GM21381 (cell line): Measurements from ENCODE around the gene EP400.
"Not testable (repeated sequence)": the region's sequence is repeated elsewhere in the genome, so short reads cannot be mapped to it uniquely, and the experiment has no call there.

Experiments
- ATAC-seq: cut with Tn5 transposase; IDR thresholded peaks from one replicate; pipeline ENCODE4 v1.9.1; 2021; ENCODE audit warnings: mild to moderate bottlenecking, moderate library complexity; ENCODE audit not compliant: unreplicated experiment

EP400 gene

DNA sequence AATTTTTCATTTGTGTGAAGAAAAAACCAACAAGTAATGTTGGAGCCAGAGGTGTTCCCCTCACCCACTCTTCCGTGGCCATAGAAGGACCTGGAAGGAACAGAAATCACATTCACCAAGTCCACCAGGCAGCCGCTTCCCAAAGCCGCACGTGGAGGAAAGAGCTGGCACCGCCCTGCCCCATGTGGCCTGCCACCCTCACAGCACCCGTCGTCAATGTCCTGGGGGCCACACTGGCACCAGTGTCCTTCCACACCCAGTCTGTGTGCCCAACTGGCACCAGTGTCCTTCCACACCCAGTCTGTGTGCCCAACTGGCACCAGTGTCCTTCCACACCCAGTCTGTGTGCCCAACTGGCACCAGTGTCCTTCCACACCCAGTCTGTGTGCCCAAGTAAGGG is 130.8 kb downstream of the EP400 start:
- not testable (repeated sequence) for ATAC-seq

DNA sequence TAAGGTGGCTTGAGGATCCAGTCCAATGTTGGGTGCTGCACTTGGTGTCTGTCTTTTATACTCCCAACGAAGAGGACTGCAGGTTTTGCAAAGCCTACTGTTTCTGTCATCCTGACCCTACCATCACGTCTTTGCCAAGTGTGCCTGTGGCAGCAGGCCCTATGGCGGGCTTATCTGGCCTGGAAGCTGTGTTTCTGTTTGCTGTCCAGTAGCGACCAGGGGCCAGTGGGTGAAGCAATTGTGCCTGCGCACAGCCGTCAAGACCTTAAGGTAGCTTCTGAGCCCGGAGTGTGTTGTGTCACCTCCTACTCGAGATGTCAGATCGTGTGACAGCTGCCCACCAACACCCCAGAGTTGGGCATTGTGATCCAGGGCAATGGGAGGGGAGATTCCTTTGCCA is 131.7 kb downstream of the EP400 start:
- ATAC-seq = no peak

DNA sequence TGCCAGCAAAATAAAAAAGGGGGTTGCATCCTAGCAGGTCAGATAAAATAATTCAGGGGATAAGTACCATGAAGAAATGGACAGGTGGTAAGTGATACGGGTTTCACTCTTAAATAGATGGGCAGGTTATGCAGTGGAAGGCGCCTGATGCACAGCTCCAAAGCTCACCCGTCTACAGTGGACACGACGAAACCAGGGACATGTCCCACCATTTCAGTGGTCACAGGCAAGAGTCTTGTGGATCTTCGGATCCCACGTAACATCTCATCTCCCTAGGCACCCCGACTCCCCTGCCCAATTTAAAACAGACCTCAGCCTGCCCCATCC is 133.8 kb downstream of the EP400 start:
- ATAC-seq = no peak

DNA sequence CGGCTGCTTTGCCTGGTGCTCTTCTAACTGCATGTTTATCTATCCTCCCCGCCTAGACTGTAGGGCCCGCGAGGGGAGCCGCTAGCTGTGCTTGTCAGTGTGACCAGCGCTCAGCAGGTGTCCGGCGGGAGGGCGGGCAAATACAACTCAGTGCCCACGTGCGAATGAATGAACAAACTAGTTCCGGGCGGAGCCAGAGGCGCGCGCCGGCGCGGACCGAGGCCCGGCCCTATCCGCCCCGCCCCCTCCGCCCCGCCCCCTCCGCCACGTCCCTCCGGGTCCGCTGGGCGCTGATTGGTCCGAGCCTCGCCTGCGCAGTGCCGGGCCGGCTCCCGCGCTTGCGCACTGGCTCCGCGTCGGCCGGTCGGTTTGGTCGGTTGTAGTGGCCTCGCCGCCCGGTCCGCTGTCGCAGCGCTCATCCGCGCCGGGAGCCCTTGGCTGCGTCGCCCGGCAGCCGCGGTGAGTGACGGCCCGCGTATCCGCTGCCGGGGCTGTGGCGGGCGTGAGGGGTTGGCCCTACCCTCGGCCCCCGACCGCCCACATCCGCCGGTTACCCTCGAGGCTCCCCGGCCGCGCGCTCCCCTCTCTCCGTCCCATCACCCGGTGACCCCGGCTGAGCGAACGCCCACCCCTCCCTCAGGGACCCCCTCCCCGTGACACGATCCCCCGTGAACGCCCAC is 134.3 kb downstream of the EP400 start:
- ATAC-seq = peak; percentile 85

DNA sequence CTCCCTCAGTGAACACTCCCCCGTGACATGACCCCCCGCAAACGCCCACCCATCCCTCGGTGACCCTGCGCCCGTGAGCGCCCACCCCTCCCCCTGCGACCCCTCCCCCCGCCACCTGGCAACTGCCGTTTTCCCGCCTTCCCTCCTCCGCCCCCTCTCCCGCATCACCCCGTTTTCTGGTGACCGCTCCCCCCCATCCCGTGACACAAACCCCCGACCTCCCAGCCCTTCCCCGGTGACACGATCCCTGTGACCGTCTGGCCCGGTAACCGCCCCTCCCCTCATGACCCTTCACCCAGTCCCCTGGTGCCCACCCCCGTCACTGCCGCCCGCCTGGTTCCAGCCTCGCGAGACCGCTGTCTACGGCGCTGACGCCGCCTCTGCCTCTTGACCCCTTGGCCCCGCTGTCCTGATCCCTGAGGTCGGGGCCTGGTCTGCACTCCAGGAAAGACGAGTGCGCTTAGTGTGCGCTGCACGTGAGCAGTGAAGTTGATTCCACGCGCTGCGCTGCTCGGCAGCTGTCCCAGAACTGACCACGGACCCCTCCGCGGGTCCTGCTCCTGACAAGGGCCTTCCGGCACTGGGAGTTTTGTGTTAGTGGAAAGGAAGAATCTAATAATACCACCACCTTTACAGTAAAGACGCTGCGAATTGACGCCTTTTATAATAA is 135.0 kb downstream of the EP400 start:
- no peak for ATAC-seq

DNA sequence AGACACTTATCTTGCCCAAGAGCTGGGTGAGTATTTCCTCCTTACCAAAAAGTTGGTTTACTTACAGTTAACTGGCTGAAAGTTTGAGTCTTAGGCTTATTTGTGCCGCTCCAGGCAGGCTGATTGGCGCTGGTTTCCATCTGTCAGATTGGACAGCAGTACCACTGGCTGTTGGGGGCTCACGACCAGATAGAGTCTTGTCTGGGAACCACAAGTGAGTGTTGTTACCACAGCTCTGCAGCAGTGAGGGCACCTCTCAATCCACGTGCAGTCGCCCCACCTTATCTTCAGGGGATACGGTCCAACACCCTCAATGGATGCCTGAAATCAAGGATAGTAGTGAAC is 135.5 kb downstream of the EP400 start:
- no peak for ATAC-seq

DNA sequence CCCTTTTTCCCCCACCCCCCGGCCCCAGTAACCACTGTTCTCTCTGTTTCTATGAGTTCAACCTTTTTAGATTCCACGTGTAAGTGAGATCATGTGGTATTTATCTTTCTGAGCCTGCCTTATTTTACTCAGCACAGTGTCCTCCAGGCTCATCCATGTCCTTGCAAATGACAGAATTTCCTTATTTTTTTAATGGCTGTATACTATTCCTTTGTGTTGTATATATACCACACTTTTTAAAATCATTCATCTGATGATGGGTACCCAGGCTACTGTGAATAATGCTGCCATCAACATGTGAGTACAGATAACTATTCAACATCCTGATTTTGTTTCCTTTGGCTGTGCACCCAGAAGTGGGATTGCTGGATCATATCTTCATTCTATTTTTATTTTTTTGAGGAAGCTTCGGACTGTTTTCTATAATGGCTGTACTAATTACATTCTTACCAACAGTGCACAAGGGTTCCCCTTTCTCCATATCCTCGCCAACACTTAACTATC is 139.7 kb downstream of the EP400 start:
- ATAC-seq = no peak

DNA sequence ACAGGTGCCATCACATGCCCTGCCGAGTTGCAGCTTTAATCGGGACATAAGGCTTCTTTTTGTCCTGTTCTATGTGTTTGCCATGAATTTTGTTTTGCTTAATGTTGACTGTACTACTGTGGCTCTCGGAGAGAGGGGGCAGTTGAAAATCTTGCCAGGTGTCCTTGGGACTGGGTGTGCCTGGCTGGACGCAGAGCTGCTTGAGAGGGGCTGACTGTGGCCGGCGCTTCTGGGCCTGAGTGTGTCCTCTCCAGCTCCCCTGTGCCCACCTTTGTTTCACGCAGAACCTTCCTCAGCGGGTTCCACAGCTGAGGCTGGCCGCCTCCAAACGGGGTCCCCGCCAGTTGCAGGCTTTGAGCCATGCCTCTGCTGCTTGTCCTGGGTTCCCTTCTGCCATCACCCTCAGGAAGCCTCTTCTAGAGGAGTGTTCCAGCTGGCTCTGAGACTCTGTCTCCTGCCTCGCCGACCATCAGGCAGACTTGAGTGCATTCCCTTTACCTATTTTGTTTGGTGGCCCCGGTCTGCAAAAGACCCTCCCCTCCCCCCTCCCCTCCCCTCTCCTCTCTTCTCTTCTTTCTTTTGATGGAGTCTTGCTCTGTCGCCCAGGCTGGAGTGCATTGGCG is 144.6 kb downstream of the EP400 start:
- ATAC-seq = no peak

DNA sequence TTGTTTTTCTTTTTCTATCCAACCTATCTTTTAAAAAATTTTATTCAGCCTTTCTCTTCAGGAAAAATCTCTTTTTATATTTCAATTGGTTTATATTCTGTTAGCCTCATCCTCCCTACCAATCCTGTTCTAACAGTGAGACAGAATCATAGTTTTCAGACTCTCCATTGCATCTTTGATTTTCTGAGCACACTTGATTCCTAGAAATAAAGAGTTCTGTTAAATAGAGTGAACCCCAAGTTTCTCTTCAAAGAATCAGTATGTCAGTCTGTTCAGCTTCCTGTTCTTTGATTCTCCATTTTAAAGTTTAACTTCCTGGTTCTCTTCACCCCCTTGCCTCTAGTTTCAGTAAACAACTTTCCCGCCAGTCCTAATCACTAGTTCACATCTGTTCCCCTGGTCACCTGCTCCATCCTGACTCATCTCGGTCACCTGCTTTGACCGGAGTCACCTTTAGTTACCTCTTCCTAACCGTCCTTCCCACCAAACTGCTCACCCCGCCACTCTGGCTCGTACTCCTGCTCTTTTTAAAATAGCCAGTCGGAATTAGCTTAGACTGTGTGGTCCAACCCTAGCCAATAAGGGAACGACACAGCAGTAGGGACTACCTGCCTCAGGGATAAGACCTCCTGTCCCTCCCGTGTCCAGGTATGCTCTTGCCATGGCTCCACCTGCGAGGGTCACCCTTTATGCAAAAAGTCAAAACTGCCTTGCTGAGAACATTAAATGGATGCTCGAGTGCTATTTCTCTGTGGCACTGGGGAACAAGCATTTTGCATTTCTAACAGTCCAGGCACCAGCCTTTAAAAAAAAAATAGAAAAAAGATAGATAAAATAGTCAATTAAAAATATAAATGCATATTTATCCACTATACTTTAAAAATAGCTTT is 146.0 kb downstream of the EP400 start:
- ATAC-seq = no peak

DNA sequence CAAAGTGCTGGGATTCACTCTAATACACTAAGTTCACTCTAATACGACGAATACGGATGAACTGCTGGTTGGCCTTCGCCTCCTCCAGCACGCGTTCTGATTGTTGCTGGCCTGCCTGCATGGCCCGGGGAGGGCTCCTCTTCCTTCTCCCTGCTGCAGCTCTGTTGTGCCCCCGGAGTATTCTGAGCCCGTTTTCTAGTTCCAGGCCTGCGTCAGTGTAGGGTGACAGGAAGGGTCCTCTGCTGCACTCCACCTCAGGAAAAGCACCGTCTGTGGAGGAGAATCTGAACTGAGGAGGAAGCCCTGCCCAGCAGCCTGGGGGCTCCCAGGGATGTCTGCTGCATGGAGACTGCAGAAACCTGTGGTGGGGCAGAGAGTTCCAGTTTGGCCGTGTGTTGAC is 150.0 kb downstream of the EP400 start:
- ATAC-seq = no peak

DNA sequence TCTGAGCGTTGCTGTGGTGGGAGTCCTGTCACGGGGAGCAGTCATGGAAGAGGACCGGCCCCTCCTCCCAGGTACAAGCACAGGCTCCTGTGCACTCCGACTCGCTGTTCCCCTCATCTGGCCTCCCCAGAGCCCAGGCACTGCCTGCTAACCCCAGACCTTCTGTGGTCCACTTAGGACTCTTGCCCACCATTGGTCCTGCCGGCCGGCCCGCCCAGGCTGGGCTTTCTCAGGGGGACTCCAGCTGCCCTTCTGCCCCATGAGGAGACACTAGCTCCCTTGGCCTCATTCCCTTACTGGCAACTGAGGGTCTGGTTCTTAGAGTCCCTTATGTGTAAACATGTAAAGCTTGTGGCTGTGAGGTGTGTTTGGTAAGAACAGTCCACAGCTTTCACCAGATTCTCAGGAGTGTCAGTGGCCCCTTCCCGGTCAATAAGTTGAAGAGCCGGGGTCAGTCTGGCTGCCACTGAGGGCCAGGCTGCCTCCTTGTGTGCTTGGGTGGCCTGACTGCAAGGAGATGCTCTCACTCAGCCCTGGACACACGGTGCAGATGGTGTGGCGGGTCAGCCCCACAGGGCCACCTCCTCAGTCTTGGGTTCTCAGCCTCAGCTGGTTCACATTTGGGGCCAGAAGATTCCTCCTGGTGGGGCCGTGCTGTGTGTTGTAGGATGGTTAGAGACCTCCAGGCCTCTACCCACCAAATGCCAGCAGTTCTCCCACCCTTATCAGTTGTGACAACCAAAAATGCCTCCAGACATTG is 150.7 kb downstream of the EP400 start:
- no peak for ATAC-seq

DNA sequence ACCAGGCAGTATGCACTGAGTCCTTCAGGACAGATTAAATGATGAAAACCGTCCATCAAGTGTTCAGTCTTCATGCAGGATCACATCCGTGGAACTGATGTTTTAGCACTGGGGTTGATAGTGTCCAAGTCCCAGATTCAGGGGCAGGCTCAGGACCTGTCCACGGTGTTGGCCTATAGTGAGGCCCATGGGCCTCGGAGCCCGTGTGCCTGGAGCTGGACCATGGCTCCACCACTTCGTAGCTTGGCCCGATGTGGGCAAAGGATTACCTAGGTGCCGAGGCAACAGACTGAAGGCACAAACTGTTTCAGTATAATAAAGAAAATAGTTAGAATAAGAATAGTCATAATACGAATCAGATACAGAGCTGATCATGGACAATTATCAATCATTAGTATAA is 152.6 kb downstream of the EP400 start:
- ATAC-seq = no peak

DNA sequence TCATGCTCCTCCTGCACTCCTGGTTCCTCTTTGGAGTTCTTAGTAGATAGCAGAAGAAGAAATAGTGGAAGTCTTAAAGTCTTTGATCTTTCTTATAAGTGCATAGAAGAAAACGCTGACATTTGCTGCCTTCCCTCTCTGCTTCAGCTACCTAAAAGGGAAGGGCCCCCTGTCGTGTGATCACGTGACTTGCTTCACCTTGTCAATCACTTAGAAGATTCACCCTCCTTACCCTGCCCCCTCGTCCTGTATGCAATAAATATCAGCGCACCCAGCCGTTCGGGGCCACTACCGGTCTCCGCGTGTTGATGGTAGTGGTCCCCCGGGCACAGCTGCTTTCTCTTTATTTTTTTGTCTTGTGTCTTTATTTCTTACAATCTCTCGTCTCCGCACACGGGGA is 153.3 kb downstream of the EP400 start:
- not testable (repeated sequence) for ATAC-seq

DNA sequence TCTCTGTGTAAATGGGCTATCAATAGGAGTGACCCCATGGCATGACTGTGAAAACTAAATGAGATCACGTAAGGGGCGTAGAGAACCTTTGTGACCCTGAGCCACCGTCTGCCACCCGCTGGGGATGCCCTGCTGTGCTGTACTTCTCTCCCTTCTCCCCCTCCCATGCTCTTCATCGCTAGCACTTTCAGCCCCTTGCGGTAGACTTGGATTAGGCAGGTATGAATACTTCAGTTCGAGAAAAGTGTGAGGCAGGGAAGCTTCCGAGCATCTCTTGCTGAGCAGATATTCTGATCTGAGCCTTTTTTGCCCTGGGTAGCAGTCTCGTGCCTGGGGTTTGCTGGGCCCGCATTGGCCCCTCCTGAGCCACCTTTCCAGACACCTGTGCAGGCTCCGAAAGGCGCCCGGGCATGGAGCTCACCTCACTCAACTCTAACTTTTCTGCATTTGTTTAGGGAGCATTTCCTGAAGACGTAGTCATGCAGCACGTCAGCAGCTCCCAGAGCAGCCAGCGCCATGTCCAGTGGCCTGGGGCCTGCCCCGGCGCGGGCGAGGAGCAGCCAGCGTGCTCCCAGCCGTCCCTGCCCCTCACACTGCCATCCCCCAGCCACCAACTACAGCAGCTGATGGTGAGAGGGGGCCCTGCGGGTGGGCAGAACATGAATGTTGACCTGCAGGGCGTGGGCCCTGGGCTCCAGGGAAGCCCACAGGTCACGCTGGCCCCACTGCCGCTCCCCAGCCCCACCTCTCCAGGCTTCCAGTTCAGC is 154.0 kb downstream of the EP400 start:
- no peak for ATAC-seq

DNA sequence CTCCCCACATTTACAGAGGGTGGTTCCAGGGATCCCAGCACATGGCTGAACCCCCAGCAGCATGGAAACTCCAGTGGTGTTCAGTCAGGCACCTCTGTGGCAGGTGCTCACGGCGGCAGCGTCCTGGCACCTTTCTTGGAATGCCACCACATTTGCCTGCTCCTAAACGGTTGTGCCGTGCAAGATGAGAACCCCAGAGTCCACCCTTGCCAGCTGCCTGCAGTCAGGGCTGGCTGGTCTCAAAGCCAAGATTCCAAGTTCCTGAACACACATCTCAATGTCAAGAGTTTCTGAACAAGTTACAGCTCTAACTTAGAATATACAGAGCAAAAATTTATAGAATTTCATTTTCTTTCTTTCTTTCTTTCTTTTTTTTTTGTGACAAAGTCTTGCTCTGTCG is 155.7 kb downstream of the EP400 start:
- ATAC-seq = no peak

DNA sequence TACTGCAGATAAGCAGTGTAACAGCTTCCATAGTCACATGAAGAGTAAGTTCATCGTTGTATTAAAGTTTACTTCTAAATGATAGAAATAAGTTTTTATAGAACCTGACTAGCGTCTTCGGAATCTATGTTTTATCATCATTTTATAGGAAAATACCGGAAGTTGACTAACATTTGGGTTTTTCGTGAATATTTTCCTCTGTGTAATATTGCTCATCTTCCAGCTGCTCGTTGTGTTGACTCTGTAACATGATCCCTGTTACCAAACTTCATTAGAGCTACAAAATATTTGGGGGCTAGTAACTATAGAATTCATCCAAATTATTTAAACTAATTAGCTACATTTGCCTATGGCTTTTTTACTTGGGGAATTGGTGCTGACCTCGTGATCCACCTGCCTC is 157.2 kb downstream of the EP400 start:
- no peak for ATAC-seq

DNA sequence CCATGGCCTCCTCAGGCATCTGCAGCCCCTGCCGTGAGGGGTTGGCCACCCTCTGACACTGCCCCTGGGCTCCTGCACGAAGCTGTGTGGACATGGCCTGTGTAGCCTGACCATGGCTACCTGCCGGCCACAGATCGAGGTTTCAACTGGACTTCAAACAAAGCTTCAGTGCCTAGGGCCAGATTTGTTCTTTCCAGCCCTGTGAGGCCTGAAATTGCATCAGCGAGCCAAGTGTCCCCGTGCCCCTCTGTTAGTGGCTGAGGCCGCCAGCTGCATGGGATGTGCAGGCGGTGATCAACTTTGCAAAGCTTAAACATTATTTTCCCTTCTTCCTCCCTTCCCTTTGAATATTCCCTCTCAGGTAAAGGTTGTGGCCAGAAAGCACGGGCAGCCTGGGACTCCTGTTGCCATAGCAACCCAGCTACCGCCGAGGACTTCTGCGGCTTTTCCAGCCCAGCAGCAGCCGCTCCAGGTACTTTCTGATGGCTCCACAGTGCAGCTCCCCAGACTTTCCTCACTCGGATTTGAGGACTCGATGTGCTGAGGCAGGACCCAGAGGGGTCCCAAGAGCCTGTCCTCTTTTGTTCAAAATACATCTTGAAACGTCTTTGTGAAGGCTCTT is 158.6 kb downstream of the EP400 start:
- no peak for ATAC-seq

DNA sequence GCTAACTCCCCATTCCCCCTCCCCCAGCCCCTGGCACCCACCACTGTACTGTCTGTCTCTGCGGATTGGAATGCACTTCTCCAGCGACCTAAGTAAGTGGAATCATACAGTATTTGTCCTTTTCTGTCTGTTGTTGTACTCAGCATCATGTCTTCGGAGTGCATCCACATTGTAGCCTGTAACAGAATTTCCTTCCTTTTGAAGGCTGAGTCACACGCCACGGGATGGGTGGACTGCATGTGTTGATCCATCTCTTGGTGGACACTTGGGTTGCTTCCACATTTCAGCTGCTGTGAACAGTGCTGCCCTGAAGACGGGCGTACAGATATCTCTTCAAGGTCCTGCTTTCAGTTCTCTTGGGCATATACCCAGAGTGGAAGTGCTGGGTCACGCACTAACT is 160.0 kb downstream of the EP400 start:
- no peak for ATAC-seq

DNA sequence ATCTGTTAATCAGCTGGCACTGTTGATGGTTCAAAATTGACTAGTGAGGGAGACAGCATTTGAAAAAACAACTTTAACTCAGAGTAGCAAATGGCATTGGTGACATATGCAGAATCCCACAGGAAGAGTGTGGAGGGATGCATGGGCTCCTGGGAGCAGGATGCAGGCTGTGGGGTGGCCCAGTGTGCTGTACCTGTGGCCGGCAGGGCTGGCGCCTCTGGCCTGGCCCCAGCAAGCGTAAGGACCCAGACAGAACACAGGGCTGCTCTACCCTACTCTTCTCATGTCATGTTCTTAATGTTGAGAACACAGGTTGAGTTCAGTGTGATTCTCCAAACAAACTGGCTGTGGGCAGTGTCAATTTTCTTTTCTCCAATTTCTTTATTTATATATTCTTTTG is 160.9 kb downstream of the EP400 start:
- ATAC-seq = no peak
